Right ventricle myocardium superior (tissue), 1 donor: ENCODE data around the gene ARMC6. TPM values are rescaled to one million over a fixed set of nuclear protein-coding genes. Genes with fewer than 3 reads are reported as not detected.
"Not testable (repeated sequence)": the region's sequence is repeated elsewhere in the genome, so short reads cannot be mapped to it uniquely, and the experiment has no call there.

Experiments
- ATAC-seq: fragments of 200-7000 bp; cut with Tn5 transposase; one replicate; pipeline ENCODE4 v1.9.1; 2020; ENCODE audit warnings: mild to moderate bottlenecking; ENCODE audit not compliant: poor library complexity
- DNase-seq: peaks from one replicate; pipeline ENCODE4 v3.0.0-alpha.2; 2020
- intact Hi-C: fragments of 100-400 bp; cut with DNase I; formaldehyde crosslinking; loops from one replicate; pipeline ENCODE4 v1.11.2; 2022
- total RNA-seq: library from RNA; stranded (reverse); fragmentation: NEBNext Ultra II Directional; extraction: Animal tissue kit (Norgen Biotek cat#: 25700); gene quantifications from one replicate; pipeline ENCODE4 v1.2.1, GENCODE V29; 2021
- donor health status: DM: no; HTN: yes; CAD: no; lungs with severe emphysema.

The ARMC6 gene
- total RNA-seq, 1 donor from 2014 or later: 15.1 TPM

GRCh38 chr19:19009951-19010350 is 23.5 kb upstream of the ARMC6 start:
- DNase-seq: no peak
- no peak for ATAC-seq
- intact Hi-C loops: no loop called here

GRCh38 chr19:19010551-19010950 is 22.9 kb upstream of the ARMC6 start:
- ATAC-seq: no peak
- intact Hi-C loops: no loop called here
- DNase-seq: no peak

- DNase-seq: no peak
Measured at GRCh38 chr19:19021115-19021514, 12.3 kb upstream of the ARMC6 start.

GRCh38 chr19:19022380-19022961 is 10.9 kb upstream of the ARMC6 start:
- no peak for DNase-seq
- ATAC-seq: no peak
- intact Hi-C loops: no loop called here

More at GRCh38 chr19:19021115-19021514, 12.3 kb upstream of the ARMC6 start:
- intact Hi-C loops: no loop called here
- ATAC-seq: no peak

- intact Hi-C loops, DNase-seq, ATAC-seq: not testable (repeated sequence)
Measured at GRCh38 chr19:19023376-19023775, 10.0 kb upstream of the ARMC6 start.

- intact Hi-C loops: no loop called here
- ATAC-seq: no peak
- no peak for DNase-seq
Measured at GRCh38 chr19:19025861-19026260, 7.5 kb upstream of the ARMC6 start.

GRCh38 chr19:19026299-19026971 is 7.0 kb upstream of the ARMC6 start:
- DNase-seq: no peak
- intact Hi-C loops: no loop called here
- peak; percentile 36 for ATAC-seq

GRCh38 chr19:19027228-19027627 is 6.2 kb upstream of the ARMC6 start:
- ATAC-seq (no peak), DNase-seq (no peak)
- intact Hi-C loops: no loop called here

GRCh38 chr19:19028526-19028925 is 4.9 kb upstream of the ARMC6 start:
- intact Hi-C loops: no loop called here
- ATAC-seq: no peak
- no peak for DNase-seq

- intact Hi-C loops: no loop called here
- DNase-seq: no peak
- no peak for ATAC-seq
Measured at GRCh38 chr19:19031891-19032290, 1.5 kb upstream of the ARMC6 start.

- intact Hi-C loops: no loop called here
Measured at GRCh38 chr19:19032420-19033175, 805 bp upstream of the ARMC6 start.

GRCh38 chr19:19033176-19033425 is 302 bp upstream of the ARMC6 start:
- no peak for DNase-seq
- ATAC-seq: no peak
- intact Hi-C loops: no loop called here

More at GRCh38 chr19:19032420-19033175, 805 bp upstream of the ARMC6 start:
- peak; percentile 88 for DNase-seq
- peak; percentile 67 for ATAC-seq

- intact Hi-C loops: no loop called here
- ATAC-seq (no peak), DNase-seq (no peak)
Measured at GRCh38 chr19:19034204-19034624, 811 bp downstream of the ARMC6 start.

GRCh38 chr19:19039901-19040300 is 6.5 kb downstream of the ARMC6 start:
- DNase-seq (no peak), ATAC-seq (no peak)
- intact Hi-C loops: no loop called here

GRCh38 chr19:19040417-19040816 is 7.0 kb downstream of the ARMC6 start:
- peak; percentile 58 for DNase-seq
- intact Hi-C loops: no loop called here

GRCh38 chr19:19042732-19043280 is 9.4 kb downstream of the ARMC6 start:
- no peak for DNase-seq
- no peak for ATAC-seq
- intact Hi-C loops: no loop called here

More at GRCh38 chr19:19040417-19040816, 7.0 kb downstream of the ARMC6 start:
- ATAC-seq: peak; percentile 69

GRCh38 chr19:19043481-19043880 is 10.1 kb downstream of the ARMC6 start:
- intact Hi-C loops: no loop called here
- ATAC-seq (no peak), DNase-seq (no peak)

- DNase-seq (no peak), ATAC-seq (no peak)
- intact Hi-C loops: no loop called here
Measured at GRCh38 chr19:19043881-19044280, 10.5 kb downstream of the ARMC6 start.

GRCh38 chr19:19049406-19049805 is 16.0 kb downstream of the ARMC6 start:
- no peak for ATAC-seq
- intact Hi-C loops: no loop called here

GRCh38 chr19:19050104-19050503 is 16.7 kb downstream of the ARMC6 start:
- intact Hi-C loops: loop anchor here (5.0 kb wide), 1 partner anchor 87 kb away; the partner anchor contains the start of gene TMEM161A
- DNase-seq: no peak
- no peak for ATAC-seq

More at GRCh38 chr19:19049406-19049805, 16.0 kb downstream of the ARMC6 start:
- no peak for DNase-seq
